GM12875 (cell line): Measurements from ENCODE around the gene CTSO.

ENCODE experiments used
- H3K4me3 ChIP-seq: one replicate; pipeline ENCODE4 v1.5.1; 2011; ENCODE audit warnings: low read depth, low read length, control low read depth
- TF ChIP-seq, protein P1 (sequence below): IDR thresholded peaks from 2 replicates; pipeline ENCODE4 v1.5.1; 2011; ENCODE audit warnings: low read depth, mild to moderate bottlenecking, control low read depth, inconsistent platforms, low read length, moderate library complexity, borderline replicate concordance; ENCODE audit not compliant: insufficient read depth

Gene CTSO

DNA sequence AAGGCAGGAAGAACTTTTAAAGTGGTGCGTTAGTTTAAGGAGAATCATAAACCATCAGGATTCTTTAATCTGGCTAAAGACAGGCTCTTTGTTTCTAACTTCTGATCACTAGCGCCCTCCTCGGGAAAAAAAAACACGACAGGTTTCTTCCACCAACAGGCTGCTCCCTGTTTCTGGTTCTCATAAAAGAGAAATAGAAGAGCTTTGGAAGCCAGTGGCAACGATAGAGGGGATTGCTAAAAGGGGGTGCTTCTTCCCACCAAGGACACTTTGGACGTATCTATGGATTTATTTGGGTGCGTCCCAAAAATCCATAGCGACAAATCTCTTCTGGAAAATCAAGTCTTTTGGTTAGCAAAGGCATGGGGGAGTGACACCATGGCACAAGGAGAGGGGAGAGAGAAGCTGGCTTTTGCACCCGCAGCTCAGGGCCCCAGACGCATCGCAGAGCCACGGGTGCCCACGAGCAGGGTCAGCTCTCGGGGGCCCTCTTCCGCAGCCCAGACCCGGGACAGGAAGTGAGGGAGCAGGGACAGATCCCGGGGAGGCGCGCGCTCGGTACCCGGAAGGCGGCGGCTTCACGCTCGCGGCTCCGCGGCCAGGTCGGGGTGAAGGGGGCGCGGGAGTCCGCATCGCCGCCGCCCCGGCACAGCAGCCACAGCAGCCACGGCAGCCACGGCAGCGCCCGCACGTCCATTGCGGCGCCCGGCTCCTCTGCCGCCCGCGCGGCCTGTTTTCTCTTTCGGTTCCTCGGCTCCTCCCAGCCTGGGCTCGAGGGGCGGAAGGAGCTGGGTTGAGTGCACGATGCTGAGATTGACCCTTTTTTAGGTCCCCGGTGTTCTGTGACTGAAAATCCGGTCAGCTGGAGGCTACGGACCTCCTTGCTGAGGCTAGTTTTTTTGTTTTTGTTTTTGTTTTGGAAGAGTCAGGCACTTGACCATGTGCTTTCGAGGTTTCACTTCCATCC lies at the start of gene CTSO:
TSS of gene CTSO (minus strand) at position 716 of the 967 bp plus-strand sequence. CDS start at position 697, 19 bp downstream.
- TF ChIP-seq, protein P1, sequence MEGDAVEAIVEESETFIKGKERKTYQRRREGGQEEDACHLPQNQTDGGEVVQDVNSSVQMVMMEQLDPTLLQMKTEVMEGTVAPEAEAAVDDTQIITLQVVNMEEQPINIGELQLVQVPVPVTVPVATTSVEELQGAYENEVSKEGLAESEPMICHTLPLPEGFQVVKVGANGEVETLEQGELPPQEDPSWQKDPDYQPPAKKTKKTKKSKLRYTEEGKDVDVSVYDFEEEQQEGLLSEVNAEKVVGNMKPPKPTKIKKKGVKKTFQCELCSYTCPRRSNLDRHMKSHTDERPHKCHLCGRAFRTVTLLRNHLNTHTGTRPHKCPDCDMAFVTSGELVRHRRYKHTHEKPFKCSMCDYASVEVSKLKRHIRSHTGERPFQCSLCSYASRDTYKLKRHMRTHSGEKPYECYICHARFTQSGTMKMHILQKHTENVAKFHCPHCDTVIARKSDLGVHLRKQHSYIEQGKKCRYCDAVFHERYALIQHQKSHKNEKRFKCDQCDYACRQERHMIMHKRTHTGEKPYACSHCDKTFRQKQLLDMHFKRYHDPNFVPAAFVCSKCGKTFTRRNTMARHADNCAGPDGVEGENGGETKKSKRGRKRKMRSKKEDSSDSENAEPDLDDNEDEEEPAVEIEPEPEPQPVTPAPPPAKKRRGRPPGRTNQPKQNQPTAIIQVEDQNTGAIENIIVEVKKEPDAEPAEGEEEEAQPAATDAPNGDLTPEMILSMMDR, result peak; percentile 31; the same call in 1 of the 2 replicates
- peak within 1 kb of the TSS; percentile 90 for H3K4me3 ChIP-seq

DNA sequence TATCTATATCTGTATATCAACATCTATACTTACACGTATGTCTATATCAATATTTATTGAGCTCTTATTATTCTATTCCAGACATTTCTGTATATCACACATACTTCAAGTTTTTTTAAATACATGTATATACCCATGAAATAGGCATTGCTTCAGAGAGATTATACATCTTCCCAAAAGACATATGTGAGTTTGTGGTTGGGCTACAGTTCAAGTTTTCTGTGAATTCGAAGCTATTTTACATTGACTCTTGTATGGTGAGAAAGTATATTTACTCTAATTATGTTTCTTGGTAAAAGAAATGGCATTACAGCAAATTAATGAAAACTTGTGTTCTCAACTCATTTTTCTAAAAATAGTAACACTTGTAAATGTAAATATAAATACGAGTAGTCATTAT lies 46.8 kb upstream of the CTSO start:
- TF ChIP-seq, protein P1, result no peak
- H3K4me3 ChIP-seq, result no peak overlapping the region

GRCh38 chr4:155999725-156000124 lies 46.1 kb upstream of the CTSO start:
- TF ChIP-seq, protein P1, result no peak
- H3K4me3 ChIP-seq, result no peak overlapping the region

DNA sequence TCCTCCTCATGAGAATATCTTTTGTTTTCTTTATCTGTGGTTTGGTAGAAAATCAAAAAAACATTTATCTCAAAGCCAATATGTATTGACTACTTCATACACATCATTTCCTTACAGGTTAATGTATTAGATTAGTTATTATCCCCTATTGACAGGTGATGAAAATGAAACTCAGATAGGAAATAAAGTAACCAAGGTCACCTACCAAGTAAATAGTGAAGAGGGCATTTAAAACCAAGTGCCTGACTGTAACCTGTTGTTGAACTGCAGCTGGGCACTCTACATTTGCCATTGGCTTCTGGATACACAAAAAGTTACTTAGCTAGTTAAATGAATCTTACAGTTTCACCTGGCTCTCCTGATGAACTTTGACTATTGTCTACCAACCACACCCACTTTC lies 41.4 kb upstream of the CTSO start:
- H3K4me3 ChIP-seq, result no peak overlapping the region
- TF ChIP-seq, protein P1, result no peak

GRCh38 chr4:155984106-155984797 lies 30.6 kb upstream of the CTSO start:
- TF ChIP-seq, protein P1, result no peak
- no peak overlapping the region for H3K4me3 ChIP-seq

- TF ChIP-seq, protein P1, result no peak
- no peak overlapping the region for H3K4me3 ChIP-seq
Observed at GRCh38 chr4:155982736-155983385, 29.2 kb upstream of the CTSO start.
